ENCODE data around the gene TMOD4.

GRCh38 chr1:151137789-151138188 is 38.0 kb downstream of the TMOD4 start:
- TF ChIP-seq CTCF (IDR thresholded peaks at IDR 0.05), result no peak
- no peak for TF ChIP-seq HMGXB4 (CRISPR knock-in tag; IDR thresholded peaks at IDR 0.05)
- no peak for TF ChIP-seq ZNF512 (CRISPR knock-in tag; IDR thresholded peaks at IDR 0.05; ENCODE audit: borderline replicate concordance)
- TF ChIP-seq USF2 (CRISPR knock-in tag; IDR thresholded peaks at IDR 0.05), result no peak
